Measurements from ENCODE around the gene TNFAIP3.

The TNFAIP3 gene

GRCh38 chr6:137877113-137877512, 10.1 kb downstream of the TNFAIP3 start:
- H3K27ac ChIP-seq, result no peak overlapping the region
- no peak for TF ChIP-seq CTCF (conservative IDR thresholded peaks at IDR 0.05)
- no peak for TF ChIP-seq ZFX (IDR thresholded peaks at IDR 0.05)

- TF ChIP-seq CTCF (conservative IDR thresholded peaks at IDR 0.05), result no peak
- H3K27ac ChIP-seq, result no peak overlapping the region
Measured at GRCh38 chr6:137877606-137878005, 10.5 kb downstream of the TNFAIP3 start.

GRCh38 chr6:137878029-137878428, 11.0 kb downstream of the TNFAIP3 start:
- TF ChIP-seq CTCF (conservative IDR thresholded peaks at IDR 0.05) (no peak), ZFX (IDR thresholded peaks at IDR 0.05) (no peak)
- H3K27ac ChIP-seq, result no peak overlapping the region

GRCh38 chr6:137878486-137879285, 11.6 kb downstream of the TNFAIP3 start:
- TF ChIP-seq ZFX (IDR thresholded peaks at IDR 0.05), result no peak
- no peak for TF ChIP-seq CTCF (conservative IDR thresholded peaks at IDR 0.05)
- H3K27ac ChIP-seq, result no peak overlapping the region

- no peak for TF ChIP-seq CTCF (conservative IDR thresholded peaks at IDR 0.05)
- TF ChIP-seq ZFX (IDR thresholded peaks at IDR 0.05), result no peak
- no peak overlapping the region for H3K27ac ChIP-seq
Measured at GRCh38 chr6:137879299-137879698, 12.2 kb downstream of the TNFAIP3 start.

GRCh38 chr6:137879885-137880745, 13.1 kb downstream of the TNFAIP3 start:
- H3K27ac ChIP-seq, result no peak overlapping the region
- TF ChIP-seq ZFX (IDR thresholded peaks at IDR 0.05), result no peak

GRCh38 chr6:137880746-137881521, 13.9 kb downstream of the TNFAIP3 start:
- no peak for TF ChIP-seq ZFX (IDR thresholded peaks at IDR 0.05)
- H3K27ac ChIP-seq, result no peak overlapping the region

GRCh38 chr6:137881522-137881886, 14.4 kb downstream of the TNFAIP3 start:
- no peak for TF ChIP-seq ZFX (IDR thresholded peaks at IDR 0.05)
- TF ChIP-seq CTCF (conservative IDR thresholded peaks at IDR 0.05), result no peak
- H3K27ac ChIP-seq, result no peak overlapping the region
